GM21447 (cell line): ENCODE data around the gene ALPK3.

ENCODE experiments used
- ATAC-seq: cut with Tn5 transposase; IDR thresholded peaks from one replicate; pipeline ENCODE4 v1.9.1; 2021; ENCODE audit not compliant: unreplicated experiment

The ALPK3 gene

DNA sequence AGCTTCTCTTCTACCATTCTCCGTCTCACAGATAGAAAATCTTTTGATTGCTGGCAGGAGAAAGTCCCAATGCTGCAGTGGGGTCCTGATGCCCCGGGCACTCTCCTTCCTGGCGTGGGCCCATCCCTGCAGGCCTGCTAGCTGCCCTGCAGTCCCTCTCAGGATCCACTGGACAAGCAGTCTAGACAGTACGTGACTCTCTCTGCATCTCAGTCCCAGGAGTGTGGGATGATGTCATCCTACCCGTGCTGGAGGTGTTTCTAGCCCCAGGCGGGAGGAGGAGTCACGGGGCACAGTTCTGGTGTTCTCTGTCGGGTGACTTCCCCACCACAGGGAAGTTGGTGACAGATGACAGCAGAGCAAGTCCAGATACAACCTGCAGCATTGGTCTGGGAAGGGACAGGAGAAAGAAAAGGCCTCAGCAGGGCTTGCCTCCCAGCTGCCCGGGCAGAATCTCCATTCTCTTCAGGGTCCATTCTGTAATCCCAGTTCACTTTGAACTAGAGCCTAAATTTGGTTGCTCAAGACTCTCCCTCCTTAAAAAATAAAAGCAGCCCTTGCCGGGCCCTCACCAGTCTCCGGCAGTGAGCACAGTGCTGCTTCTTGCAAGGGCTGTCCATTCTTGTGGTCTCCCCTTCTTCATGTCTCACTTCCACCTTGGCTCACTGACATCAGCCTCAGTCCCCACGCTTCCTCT, 97.9 kb downstream of the ALPK3 start:
- peak; percentile 97 for ATAC-seq

DNA sequence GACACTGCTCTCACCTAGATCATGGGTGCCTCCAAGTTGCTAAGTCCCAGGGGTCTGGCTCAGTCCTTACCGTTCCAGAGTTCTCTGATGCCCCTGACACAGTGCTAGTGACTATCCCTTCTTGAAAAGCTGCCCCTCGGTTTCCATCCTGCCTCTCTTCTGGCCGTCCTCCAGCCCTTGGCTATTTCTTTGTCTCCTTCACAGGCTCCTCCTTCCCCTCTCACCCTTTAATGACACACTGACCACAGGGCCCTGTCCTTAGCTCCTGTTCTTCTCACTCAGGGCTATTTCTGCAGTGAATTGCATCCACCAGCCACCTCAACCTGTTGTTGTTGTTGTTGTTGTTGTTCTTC, 98.4 kb downstream of the ALPK3 start:
- ATAC-seq, result no peak

DNA sequence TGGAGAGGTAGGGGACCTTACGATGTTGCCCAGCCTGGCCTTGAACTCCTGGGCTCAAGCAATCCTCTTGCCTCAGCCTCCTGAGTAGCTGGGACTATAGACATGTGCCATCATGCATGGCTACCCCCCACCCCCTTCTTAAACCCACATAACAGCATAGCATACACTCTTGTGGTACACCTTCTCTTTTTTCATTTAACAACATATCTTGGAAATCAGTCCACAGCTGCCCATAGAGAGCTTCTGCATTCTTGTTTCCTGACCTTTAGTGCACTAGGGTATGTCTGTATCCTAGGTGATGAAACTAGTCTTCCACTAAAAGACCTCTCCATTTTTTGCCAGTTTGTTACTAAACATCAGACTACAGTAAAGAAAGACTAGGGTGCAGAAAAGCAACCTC, 100.3 kb downstream of the ALPK3 start:
- no peak for ATAC-seq

DNA sequence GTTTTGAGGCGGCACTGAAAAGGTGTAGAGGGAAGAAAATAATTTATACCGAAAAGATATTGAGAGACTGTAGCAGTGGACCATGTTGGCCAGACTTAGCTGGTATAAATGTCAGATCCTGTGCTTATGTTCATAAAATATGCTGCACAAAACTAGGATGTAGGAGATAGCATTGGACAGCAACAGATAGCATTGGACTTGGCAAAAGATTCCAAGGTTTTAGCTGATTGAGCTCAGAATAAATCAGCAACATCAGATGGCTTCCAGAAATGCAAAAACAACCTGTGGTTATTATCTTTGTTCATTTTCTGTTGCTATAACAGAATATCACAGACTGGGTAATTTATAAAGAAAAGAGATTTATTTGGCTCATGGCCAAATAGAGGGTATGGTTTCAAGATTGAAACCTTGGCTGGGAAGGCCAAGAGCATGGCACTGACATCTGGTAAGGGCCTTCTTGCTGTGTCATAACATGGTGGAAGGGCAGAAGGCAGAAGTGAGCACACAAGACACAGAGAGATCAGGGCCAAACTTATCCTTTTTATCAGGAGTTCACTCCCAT, 102.0 kb downstream of the ALPK3 start:
- no peak for ATAC-seq

DNA sequence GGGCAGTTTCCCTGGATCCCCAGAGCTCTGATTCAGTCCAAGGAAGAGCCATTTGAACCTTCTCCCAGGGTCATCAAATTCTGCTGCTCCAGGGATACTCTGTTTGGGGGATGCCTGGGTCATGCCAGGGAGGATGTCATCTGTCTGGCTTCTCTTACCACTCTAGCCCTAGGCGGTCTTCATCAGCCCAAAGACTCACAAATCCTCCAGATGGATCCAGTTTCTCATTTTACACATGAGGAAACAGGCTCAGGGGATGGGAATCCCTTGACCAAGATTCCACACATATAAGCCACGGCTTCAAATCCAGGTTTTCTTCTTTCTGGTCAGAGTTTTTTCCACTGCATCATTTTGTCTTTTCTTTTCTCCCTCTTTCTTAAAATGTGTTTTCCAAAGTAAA, 104.0 kb downstream of the ALPK3 start:
- ATAC-seq, result no peak

DNA sequence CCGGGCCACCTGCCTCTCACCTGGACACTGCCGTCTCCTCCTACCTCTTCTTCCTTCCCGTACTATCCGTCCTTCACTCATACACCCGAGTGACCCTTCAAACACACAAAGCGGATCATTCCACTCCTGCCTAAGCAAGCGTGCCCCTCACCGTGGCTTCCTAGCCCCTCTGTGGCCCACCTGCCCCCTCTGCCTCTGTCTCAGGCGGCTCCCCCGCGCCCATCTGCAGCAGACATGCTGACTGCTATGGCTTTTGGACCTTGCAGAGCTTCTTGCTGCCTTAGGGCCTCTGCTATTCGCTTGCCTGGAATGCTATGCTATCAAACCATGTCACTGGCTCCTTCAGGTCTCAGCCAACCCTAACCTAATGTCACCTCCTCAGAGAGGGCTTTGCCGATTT, 105.4 kb downstream of the ALPK3 start:
- no peak for ATAC-seq
